Karpas-422 (cell line): ENCODE results near the gene SETD9. TPM values are rescaled to one million over a fixed set of nuclear protein-coding genes. Genes with fewer than 3 reads are reported as not detected.
A peak's percentile ranks its signal among the peaks of the same experiment; 100 is the strongest.

ENCODE experiments used
- DNase-seq: peaks from one replicate; pipeline ENCODE4 v3.0.0-alpha.2; 2015
- H2AFZ ChIP-seq: fragments of 200-600 bp; sonication (generic); 2 replicates; pipeline ENCODE4 v1.6.1; 2014; ENCODE audit warnings: antibody characterized with exemption, low read length, mixed read lengths
- H3K27ac ChIP-seq: fragments of 200-600 bp; sonication (generic); 2 replicates; pipeline ENCODE4 v1.5.1; 2014; ENCODE audit warnings: mild to moderate bottlenecking, low read length, moderate library complexity
- H3K27me3 ChIP-seq: fragments of 200-600 bp; sonication (generic); 2 replicates; pipeline ENCODE4 v1.6.1; 2014; ENCODE audit warnings: low read length, mixed read lengths
- H3K36me3 ChIP-seq: fragments of 200-600 bp; sonication (generic); 2 replicates; pipeline ENCODE4 v1.6.1; 2014; ENCODE audit warnings: low read length, mixed read lengths; ENCODE audit not compliant: insufficient read depth
- H3K4me1 ChIP-seq: fragments of 200-600 bp; sonication (generic); 2 replicates; pipeline ENCODE4 v1.6.1; 2014; ENCODE audit warnings: mild to moderate bottlenecking, low read length, mixed read lengths
- H3K4me2 ChIP-seq: fragments of 200-600 bp; sonication (generic); 2 replicates; pipeline ENCODE4 v1.6.1; 2014; ENCODE audit warnings: low read length, low read depth, mild to moderate bottlenecking; ENCODE audit not compliant: poor library complexity, severe bottlenecking
- H3K4me3 ChIP-seq: fragments of 200-600 bp; sonication (generic); 2 replicates; pipeline ENCODE4 v1.5.1; 2014; ENCODE audit warnings: mild to moderate bottlenecking, antibody characterized with exemption, low read length, mixed read lengths
- H3K79me2 ChIP-seq: fragments of 200-600 bp; sonication (generic); 2 replicates; pipeline ENCODE4 v1.6.1; 2014; ENCODE audit warnings: mild to moderate bottlenecking, low read length, mixed read lengths
- H3K9ac ChIP-seq: fragments of 200-600 bp; sonication (generic); 2 replicates; pipeline ENCODE4 v1.6.0; 2014; ENCODE audit warnings: low read length
- H3K9me2 ChIP-seq: fragments of 200-600 bp; sonication (generic), shearing (Covaris generic); replicated peaks from 2 replicates; pipeline ENCODE4 v1.6.0; 2014; ENCODE audit warnings: mild to moderate bottlenecking, low read length, moderate library complexity; ENCODE audit not compliant: insufficient read depth
- H3K9me3 ChIP-seq: fragments of 300-700, 200-600 bp; sonication (generic); 2 replicates; pipeline ENCODE4 v1.6.1; 2014; ENCODE audit warnings: low read length, mixed read lengths
- H4K20me1 ChIP-seq: fragments of 200-600 bp; sonication (generic); 2 replicates; pipeline ENCODE4 v1.6.1; 2014; ENCODE audit warnings: mild to moderate bottlenecking, antibody characterized with exemption, low read length, low read depth; ENCODE audit not compliant: insufficient read depth
- total RNA-seq: library from RNA; depleted of rRNA; stranded (reverse); fragments of >200 nt; shearing (Covaris generic); gene quantifications from 2 replicates; pipeline ENCODE4 v1.2.3, GENCODE V29; 2014; ENCODE audit warnings: low replicate concordance; rRNA removed

SETD9 gene
- total RNA-seq, result 19.2 and 28.4 TPM in 2 replicates

- peak within 1 kb of the TSS; percentile 95 for H3K4me2 ChIP-seq
- H4K20me1 ChIP-seq, result no peaks in the 10 kb centered on the region
- H3K27me3 ChIP-seq, result no peaks in the 10 kb centered on the region
- H3K4me3 ChIP-seq, result peak within 1 kb of the TSS; percentile 90
- H3K9ac ChIP-seq, result peak within 1 kb of the TSS; percentile 82
- peak within 1 kb of the TSS; percentile 70 for H3K27ac ChIP-seq
- H3K36me3 ChIP-seq, result no peaks in the 10 kb centered on the region
- no peaks in the 10 kb centered on the region for H3K9me2 ChIP-seq
- no peaks in the 10 kb centered on the region for H3K9me3 ChIP-seq
- H3K79me2 ChIP-seq, result peaks cover 16% of the 10 kb centered on the region
- peak within 1 kb of the TSS; percentile 93 for H2AFZ ChIP-seq
- peaks cover 29% of the 10 kb centered on the region for H3K4me1 ChIP-seq
- peak; percentile 99 for DNase-seq
Measured at GRCh38 chr5:56909294-56910209, at the start of gene SETD9. SETD9 (plus strand) TSS chr5:56909596; CDS start chr5:56909646, 50 bp downstream.

- Histone ChIP-seq H3K36me3 (peaks cover 65% of the 10 kb centered on the region), H3K79me2 (peaks cover 60% of the 10 kb centered on the region), H3K27me3 (no peaks in the 10 kb centered on the region), H3K27ac (no peak overlapping the region), H3K4me2 (no peak overlapping the region), H4K20me1 (no peaks in the 10 kb centered on the region), H3K9me2 (no peaks in the 10 kb centered on the region), H3K9me3 (no peaks in the 10 kb centered on the region), H2AFZ (no peak overlapping the region), H3K9ac (no peak overlapping the region), H3K4me1 (peaks cover 11% of the 10 kb centered on the region), H3K4me3 (no peak overlapping the region)
- no peak for DNase-seq
Measured at GRCh38 chr5:56861893-56862485, 47.4 kb upstream of the SETD9 start.

DNA sequence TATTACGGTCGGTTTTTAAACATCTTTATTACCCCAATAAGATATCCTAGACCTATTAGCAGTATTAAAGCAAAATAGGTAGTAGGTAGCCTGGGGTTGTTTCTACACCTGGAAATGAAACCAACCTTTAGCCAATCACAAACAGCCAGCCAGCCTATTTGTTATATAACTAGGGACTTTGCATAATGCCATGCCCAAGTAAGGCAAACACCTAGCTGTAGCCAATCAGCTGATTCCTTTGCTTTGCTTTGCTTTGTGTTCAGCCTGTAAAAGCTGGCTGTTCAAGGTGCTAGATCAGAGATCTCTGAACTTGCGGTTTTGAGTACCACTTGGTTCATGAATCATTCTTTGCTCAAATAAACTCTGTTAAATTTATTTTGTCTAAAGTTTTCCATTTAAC is 46.5 kb upstream of the SETD9 start:
- Histone ChIP-seq H3K9ac (no peak overlapping the region), H3K27ac (no peak overlapping the region), H3K4me3 (no peak overlapping the region), H4K20me1 (no peaks in the 10 kb centered on the region), H2AFZ (no peak overlapping the region), H3K4me1 (peaks cover 11% of the 10 kb centered on the region), H3K9me2 (no peaks in the 10 kb centered on the region), H3K27me3 (no peaks in the 10 kb centered on the region), H3K79me2 (peaks cover 51% of the 10 kb centered on the region), H3K4me2 (no peak overlapping the region), H3K36me3 (peaks cover 69% of the 10 kb centered on the region), H3K9me3 (no peaks in the 10 kb centered on the region)
- DNase-seq, result no peak

- Histone ChIP-seq H3K4me3 (no peak overlapping the region), H3K9ac (no peak overlapping the region), H4K20me1 (no peaks in the 10 kb centered on the region), H2AFZ (no peak overlapping the region), H3K36me3 (peaks cover 70% of the 10 kb centered on the region), H3K9me3 (no peaks in the 10 kb centered on the region), H3K27ac (peak overlapping the region; percentile 43), H3K4me1 (peaks cover 17% of the 10 kb centered on the region), H3K27me3 (no peaks in the 10 kb centered on the region), H3K4me2 (no peak overlapping the region), H3K9me2 (no peaks in the 10 kb centered on the region), H3K79me2 (peaks cover 23% of the 10 kb centered on the region; the same call in 1 of the 2 replicates)
- DNase-seq, result no peak
Measured at GRCh38 chr5:56871777-56872176, 37.6 kb upstream of the SETD9 start.

DNA sequence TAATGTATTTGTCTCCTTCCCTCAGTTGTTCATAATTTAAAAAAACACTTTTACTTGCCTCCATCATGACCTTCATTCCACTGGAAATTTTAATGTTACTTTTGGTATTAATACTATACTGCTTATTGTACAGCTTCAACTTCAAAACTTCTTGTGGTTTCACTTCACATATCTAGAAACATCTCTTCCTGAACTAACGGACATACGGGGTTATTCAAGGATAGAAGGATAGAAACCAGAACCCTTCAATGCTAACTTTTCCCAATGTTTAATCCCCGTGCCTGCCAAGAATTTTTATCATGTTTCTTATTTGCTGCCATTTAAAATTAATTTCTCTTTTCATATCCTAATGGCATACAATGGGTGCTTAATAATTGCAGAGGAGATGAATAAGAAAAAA is 36.3 kb upstream of the SETD9 start:
- no peak overlapping the region for H3K9ac ChIP-seq
- no peak for DNase-seq
- no peak overlapping the region for H3K27ac ChIP-seq
- no peaks in the 10 kb centered on the region for H3K27me3 ChIP-seq
- H2AFZ ChIP-seq, result no peak overlapping the region
- H3K9me3 ChIP-seq, result no peaks in the 10 kb centered on the region
- H4K20me1 ChIP-seq, result no peaks in the 10 kb centered on the region
- H3K4me3 ChIP-seq, result no peak overlapping the region
- H3K79me2 ChIP-seq, result peaks cover 19% of the 10 kb centered on the region; the same call in 1 of the 2 replicates
- H3K4me2 ChIP-seq, result no peak overlapping the region
- peaks cover 71% of the 10 kb centered on the region for H3K36me3 ChIP-seq
- no peaks in the 10 kb centered on the region for H3K9me2 ChIP-seq
- peaks cover 14% of the 10 kb centered on the region for H3K4me1 ChIP-seq

DNA sequence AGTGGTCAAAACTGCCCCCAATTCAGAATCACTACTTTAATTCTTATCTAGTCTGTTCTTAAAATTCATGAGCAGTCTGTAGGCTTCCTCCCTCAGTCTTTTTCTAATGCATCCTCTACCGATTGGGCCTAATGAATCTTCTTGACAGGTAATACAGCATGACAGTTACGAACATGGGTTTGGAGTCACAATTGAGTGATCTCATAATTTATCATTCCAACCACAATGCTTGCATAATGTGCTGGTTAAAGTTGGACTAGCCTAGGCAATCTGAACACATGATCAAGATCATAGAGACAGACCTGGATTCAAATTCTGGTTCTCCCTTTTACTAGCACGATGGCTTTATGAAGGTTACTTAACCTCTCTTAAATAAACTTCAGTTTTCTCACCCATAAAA is 33.1 kb upstream of the SETD9 start:
- Histone ChIP-seq H3K4me1 (peaks cover 6% of the 10 kb centered on the region), H3K36me3 (peaks cover 81% of the 10 kb centered on the region), H3K4me3 (no peak overlapping the region), H3K4me2 (no peak overlapping the region), H3K9me2 (no peaks in the 10 kb centered on the region), H3K27me3 (no peaks in the 10 kb centered on the region), H3K9me3 (no peaks in the 10 kb centered on the region), H3K79me2 (peaks cover 18% of the 10 kb centered on the region; the same call in 1 of the 2 replicates), H3K27ac (no peak overlapping the region), H2AFZ (no peak overlapping the region), H3K9ac (no peak overlapping the region), H4K20me1 (no peaks in the 10 kb centered on the region)
- DNase-seq, result no peak

- H3K9me3 ChIP-seq, result no peaks in the 10 kb centered on the region
- H3K36me3 ChIP-seq, result peaks cover 86% of the 10 kb centered on the region
- H2AFZ ChIP-seq, result no peak overlapping the region
- DNase-seq, result no peak
- H3K4me1 ChIP-seq, result no peaks in the 10 kb centered on the region
- H3K9me2 ChIP-seq, result no peaks in the 10 kb centered on the region
- no peaks in the 10 kb centered on the region for H3K27me3 ChIP-seq
- H3K79me2 ChIP-seq, result no peaks in the 10 kb centered on the region
- no peak overlapping the region for H3K4me2 ChIP-seq
- H3K27ac ChIP-seq, result no peak overlapping the region
- H4K20me1 ChIP-seq, result no peaks in the 10 kb centered on the region
- no peak overlapping the region for H3K9ac ChIP-seq
- H3K4me3 ChIP-seq, result no peak overlapping the region
Measured at GRCh38 chr5:56881571-56881970, 27.8 kb upstream of the SETD9 start.

GRCh38 chr5:56893251-56893951 is 16.0 kb upstream of the SETD9 start:
- Histone ChIP-seq H3K9me3 (no peaks in the 10 kb centered on the region), H3K4me1 (no peaks in the 10 kb centered on the region), H3K79me2 (no peaks in the 10 kb centered on the region), H3K4me3 (no peak overlapping the region), H2AFZ (no peak overlapping the region), H4K20me1 (no peaks in the 10 kb centered on the region), H3K27ac (no peak overlapping the region), H3K9me2 (no peaks in the 10 kb centered on the region), H3K27me3 (no peaks in the 10 kb centered on the region), H3K4me2 (no peak overlapping the region), H3K9ac (no peak overlapping the region), H3K36me3 (peaks cover 32% of the 10 kb centered on the region)
- DNase-seq, result no peak
